ENCODE measurements around the gene FDX1. TPM values are rescaled to one million over a fixed set of nuclear protein-coding genes. Genes with fewer than 3 reads are reported as not detected.
A peak's percentile ranks its signal among the peaks of the same experiment; 100 is the strongest.

Gene FDX1
- polyA plus RNA-seq, 2 of the 4 experiments (the other 2 are of a cell fraction): 13.3 to 15.0 TPM

DNA sequence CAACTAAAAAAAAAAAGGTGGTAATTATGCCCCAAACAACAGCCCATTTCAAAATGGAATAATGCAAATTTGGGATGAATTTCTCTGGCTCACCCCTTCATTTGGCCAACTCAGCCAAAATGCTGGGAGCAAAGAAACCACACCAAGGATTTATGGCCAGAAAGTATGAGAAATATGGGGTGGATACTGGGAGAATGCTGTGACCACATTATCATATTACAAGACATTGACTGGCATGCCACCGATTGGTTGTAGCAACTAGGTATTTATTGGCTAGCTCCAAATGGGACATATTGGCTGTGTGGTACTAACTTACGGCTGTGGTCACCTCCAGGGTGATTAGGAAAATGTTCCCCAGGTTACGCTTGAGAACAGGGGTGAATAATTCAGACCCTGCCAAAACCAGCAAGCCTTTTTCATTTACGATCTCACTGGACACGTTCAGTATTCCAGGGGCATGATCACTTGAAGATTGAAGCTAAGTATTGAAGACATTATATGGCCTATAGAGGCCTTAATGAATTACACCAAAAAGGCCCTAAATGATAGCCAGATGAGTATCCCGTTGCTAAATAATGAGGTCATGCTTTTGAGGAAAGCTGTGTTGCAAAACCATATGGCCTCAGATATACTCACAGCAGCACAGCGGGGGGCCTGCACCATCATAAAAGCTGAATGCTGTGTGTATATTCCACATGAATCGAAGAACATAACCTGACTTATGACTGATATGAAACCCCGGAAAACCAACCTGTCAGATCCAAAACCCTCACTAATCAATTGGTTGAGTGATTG lies 3.8 kb upstream of the FDX1 start (continued):
- TF ChIP-seq PBX3 (IDR thresholded peaks at IDR 0.05) (no peak), KDM1A (IDR thresholded peaks at IDR 0.05; ENCODE audit: low read depth) (no peak), MYC (IDR thresholded peaks at IDR 0.05; ENCODE audit: borderline replicate concordance, low read length) (no peak)

DNA sequence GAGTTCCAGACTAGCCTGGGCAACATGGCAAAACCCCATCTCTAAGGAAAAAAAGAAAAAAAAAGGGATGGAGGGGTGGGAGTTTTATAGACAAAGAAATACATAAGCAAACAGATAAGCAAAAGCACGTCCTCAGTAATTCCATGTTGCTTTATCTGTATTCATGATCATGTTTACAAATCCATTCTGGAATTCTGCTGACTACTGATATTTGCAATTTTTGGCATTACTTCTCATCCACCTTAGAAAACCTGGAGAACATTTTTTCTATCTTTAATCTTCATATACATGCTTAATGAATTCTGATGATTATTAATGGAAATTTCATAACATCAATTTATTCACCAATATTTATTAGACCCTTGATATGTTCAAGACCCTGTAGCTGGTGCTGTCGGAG lies 1.7 kb upstream of the FDX1 start:
- Histone ChIP-seq H3K4me3 (no peak overlapping the region), H3K27ac (no peak overlapping the region), H3K9me3 (no peaks in the 10 kb centered on the region), H3K4me1 (peaks cover 11% of the 10 kb centered on the region), H3K4me2 (no peak overlapping the region)
- POLR2A ChIA-PET: no interaction called here
- ATAC-seq: no peak
- no peak for FAIRE-seq
- DNase-seq (ENCODE audit: low read depth in 1 of 2, low spot score in 1 of 2): no peak
- WGBS (ENCODE audit: missing lambda C conversion rate): 88% methylated on average over 2 of the region's 2 CpGs
- CTCF ChIA-PET: no interaction called here
- TF ChIP-seq RNF2 (IDR thresholded peaks at IDR 0.05; ENCODE audit: borderline replicate concordance, low read depth) (no peak), MAFK (IDR thresholded peaks at IDR 0.05; ENCODE audit: partially characterized antibody) (peak; percentile 79), NR3C1 (IDR thresholded peaks at IDR 0.05) (no peak)

- no peak for FAIRE-seq
- ChIA-PET CTCF (interaction anchor here (0.6 to 1.5 kb wide), 6 partner anchors 214 to 622 kb away, joined by 3 to 5 read pairs (median 3); no protein-coding TSS in a partner anchor), POLR2A (no interaction called here)
- Histone ChIP-seq H3K4me2 (peak overlapping the region; percentile 94), H3K4me1 (peaks cover 22% of the 10 kb centered on the region), H3K4me3 (peak overlapping the region; percentile 93), H3K9me3 (no peaks in the 10 kb centered on the region), H3K27ac (peak overlapping the region; percentile 94 to 96)
- DNase-seq (ENCODE audit: low read depth in 1 of 2, low spot score in 1 of 2): no peak
- no peak for ATAC-seq
- TF ChIP-seq HEYL (CRISPR knock-in tag; IDR thresholded peaks at IDR 0.05) (no peak), E2F6 (IDR thresholded peaks at IDR 0.05; ENCODE audit: borderline replicate concordance, low read depth) (no peak), GATA3 (IDR thresholded peaks at IDR 0.05; ENCODE audit: borderline replicate concordance) (no peak), PHF8 (IDR thresholded peaks at IDR 0.05; ENCODE audit: borderline replicate concordance, low read depth) (no peak), EHF (CRISPR knock-in tag; IDR thresholded peaks at IDR 0.05) (no peak)
- TF ChIP-seq, protein P1, sequence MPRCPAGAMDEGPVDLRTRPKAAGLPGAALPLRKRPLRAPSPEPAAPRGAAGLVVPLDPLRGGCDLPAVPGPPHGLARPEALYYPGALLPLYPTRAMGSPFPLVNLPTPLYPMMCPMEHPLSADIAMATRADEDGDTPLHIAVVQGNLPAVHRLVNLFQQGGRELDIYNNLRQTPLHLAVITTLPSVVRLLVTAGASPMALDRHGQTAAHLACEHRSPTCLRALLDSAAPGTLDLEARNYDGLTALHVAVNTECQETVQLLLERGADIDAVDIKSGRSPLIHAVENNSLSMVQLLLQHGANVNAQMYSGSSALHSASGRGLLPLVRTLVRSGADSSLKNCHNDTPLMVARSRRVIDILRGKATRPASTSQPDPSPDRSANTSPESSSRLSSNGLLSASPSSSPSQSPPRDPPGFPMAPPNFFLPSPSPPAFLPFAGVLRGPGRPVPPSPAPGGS (IDR thresholded peaks at IDR 0.05): no peak
- TF ChIP-seq, protein P2, sequence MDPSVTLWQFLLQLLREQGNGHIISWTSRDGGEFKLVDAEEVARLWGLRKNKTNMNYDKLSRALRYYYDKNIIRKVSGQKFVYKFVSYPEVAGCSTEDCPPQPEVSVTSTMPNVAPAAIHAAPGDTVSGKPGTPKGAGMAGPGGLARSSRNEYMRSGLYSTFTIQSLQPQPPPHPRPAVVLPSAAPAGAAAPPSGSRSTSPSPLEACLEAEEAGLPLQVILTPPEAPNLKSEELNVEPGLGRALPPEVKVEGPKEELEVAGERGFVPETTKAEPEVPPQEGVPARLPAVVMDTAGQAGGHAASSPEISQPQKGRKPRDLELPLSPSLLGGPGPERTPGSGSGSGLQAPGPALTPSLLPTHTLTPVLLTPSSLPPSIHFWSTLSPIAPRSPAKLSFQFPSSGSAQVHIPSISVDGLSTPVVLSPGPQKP (IDR thresholded peaks at IDR 0.05; ENCODE audit: low read depth, low read length): no peak
- TF ChIP-seq, protein P3, sequence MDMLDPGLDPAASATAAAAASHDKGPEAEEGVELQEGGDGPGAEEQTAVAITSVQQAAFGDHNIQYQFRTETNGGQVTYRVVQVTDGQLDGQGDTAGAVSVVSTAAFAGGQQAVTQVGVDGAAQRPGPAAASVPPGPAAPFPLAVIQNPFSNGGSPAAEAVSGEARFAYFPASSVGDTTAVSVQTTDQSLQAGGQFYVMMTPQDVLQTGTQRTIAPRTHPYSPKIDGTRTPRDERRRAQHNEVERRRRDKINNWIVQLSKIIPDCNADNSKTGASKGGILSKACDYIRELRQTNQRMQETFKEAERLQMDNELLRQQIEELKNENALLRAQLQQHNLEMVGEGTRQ (IDR thresholded peaks at IDR 0.05): no peak
- 75% methylated on average over 10 of the region's 10 CpGs for WGBS (ENCODE audit: missing lambda C conversion rate)
Observed at GRCh38 chr11:110428956-110429730, 605 bp upstream of the FDX1 start.

Data from A549 (cell line).